ENCODE results near the gene MCM9.

GRCh38 chr6:118853408-118853807, 81.6 kb downstream of the MCM9 start:
- TF ChIP-seq CTCF (IDR thresholded peaks at IDR 0.05) (no peak), POLR2A (IDR thresholded peaks at IDR 0.05) (no peak)
